ENCODE results near the gene CCN5. TPM values are rescaled to one million over a fixed set of nuclear protein-coding genes. Genes with fewer than 3 reads are reported as not detected.
A peak's percentile ranks its signal among the peaks of the same experiment; 100 is the strongest.
"Not testable (repeated sequence)": the region's sequence is repeated elsewhere in the genome, so short reads cannot be mapped to it uniquely, and the experiment has no call there.

The CCN5 gene
- total RNA-seq, 1 donor from 2014 or later, result 112 TPM

DNA sequence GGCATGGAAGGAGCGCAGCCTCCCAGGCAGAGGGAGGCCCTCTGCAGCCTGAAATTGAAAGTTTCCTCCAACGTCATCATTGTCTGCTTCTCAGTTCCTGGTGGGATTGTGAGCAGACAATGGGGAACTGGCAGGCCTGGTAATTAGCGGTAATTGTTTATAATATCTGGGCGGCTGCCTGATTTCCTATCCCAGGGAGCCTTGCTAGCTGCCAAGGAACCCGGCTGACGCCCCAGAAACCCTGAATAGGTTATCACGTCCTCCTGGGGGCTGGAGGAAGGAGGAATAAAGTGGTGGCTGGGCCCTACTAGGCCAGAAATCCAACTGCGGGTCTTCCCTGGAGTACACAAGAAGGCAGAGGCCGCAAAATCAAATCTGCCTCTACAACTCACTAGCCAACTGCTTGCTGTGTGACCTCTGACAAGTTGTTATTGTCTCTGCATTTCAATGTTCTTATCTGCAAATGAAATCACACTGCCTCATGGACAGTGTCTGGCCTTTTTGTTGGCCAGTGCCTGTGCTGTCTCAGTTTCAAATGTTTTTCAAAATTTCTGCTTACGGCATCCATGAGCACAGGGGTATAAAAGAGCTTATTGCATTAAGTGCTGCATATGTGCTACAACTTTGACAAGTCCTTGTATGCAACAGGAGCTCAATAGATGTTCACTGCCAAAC, 47.4 kb downstream of the CCN5 start:
- ATAC-seq (peak; percentile 35), DNase-seq (no peak)
- TF ChIP-seq, protein P1, sequence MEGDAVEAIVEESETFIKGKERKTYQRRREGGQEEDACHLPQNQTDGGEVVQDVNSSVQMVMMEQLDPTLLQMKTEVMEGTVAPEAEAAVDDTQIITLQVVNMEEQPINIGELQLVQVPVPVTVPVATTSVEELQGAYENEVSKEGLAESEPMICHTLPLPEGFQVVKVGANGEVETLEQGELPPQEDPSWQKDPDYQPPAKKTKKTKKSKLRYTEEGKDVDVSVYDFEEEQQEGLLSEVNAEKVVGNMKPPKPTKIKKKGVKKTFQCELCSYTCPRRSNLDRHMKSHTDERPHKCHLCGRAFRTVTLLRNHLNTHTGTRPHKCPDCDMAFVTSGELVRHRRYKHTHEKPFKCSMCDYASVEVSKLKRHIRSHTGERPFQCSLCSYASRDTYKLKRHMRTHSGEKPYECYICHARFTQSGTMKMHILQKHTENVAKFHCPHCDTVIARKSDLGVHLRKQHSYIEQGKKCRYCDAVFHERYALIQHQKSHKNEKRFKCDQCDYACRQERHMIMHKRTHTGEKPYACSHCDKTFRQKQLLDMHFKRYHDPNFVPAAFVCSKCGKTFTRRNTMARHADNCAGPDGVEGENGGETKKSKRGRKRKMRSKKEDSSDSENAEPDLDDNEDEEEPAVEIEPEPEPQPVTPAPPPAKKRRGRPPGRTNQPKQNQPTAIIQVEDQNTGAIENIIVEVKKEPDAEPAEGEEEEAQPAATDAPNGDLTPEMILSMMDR (IDR thresholded peaks at IDR 0.05), result no peak
- intact Hi-C loops (cut with DNase I), result no loop called here
- Histone ChIP-seq H3K9me3 (no peaks in the 10 kb centered on the region), H3K27ac (peak overlapping the region; percentile 60), H3K4me1 (no peaks in the 10 kb centered on the region), H3K36me3 (no peaks in the 10 kb centered on the region), H3K4me3 (no peak overlapping the region), H3K27me3 (peaks cover 9% of the 10 kb centered on the region)

DNA sequence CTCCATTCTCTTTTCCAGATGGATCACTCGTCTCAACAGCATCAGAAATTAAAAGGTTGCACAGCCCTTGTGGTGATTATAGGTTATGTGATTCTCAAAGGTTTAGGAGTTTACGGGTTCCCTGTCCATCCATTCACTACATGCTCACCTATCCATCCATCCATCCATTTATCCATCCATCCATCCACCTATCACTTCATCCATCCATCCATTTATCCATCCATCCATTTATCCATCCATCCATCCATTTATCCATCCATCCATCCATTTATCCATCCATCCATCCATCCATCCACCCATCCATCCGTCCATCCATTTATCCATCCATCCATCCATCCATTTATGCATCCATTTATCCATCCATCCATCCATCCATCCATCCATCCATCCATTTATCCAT, 48.6 kb downstream of the CCN5 start:
- H3K9me3 ChIP-seq; H3K27me3 ChIP-seq; H3K4me1 ChIP-seq; ATAC-seq; H3K36me3 ChIP-seq; DNase-seq; H3K4me3 ChIP-seq; intact Hi-C loops (cut with DNase I); H3K27ac ChIP-seq: not testable (repeated sequence)

DNA sequence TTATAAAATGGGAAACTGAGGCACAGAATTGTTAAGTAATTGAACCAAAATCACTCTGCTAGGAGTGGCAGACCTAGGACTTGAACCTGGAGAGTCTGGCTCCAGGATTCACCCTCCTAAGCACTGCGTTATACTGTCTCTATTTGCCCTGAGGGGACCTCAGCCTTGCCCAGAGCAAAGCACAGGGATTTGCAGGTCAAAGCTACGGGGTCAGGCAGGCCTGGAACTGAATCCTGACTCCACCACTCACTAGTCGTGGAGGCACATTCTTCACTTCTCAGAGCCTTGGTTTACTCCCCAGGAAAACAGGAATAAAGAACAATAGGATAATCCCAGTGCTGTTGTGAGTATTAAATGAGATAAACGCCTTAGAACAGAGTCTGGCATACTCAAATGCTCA, 49.9 kb downstream of the CCN5 start:
- Histone ChIP-seq H3K4me3 (no peak overlapping the region), H3K4me1 (no peaks in the 10 kb centered on the region), H3K27me3 (peaks cover 5% of the 10 kb centered on the region), H3K27ac (no peak overlapping the region), H3K9me3 (no peaks in the 10 kb centered on the region), H3K36me3 (no peaks in the 10 kb centered on the region)
- DNase-seq, result no peak
- no peak for ATAC-seq
- TF ChIP-seq, protein P1 (IDR thresholded peaks at IDR 0.05), result no peak
- intact Hi-C loops (cut with DNase I), result no loop called here

DNA sequence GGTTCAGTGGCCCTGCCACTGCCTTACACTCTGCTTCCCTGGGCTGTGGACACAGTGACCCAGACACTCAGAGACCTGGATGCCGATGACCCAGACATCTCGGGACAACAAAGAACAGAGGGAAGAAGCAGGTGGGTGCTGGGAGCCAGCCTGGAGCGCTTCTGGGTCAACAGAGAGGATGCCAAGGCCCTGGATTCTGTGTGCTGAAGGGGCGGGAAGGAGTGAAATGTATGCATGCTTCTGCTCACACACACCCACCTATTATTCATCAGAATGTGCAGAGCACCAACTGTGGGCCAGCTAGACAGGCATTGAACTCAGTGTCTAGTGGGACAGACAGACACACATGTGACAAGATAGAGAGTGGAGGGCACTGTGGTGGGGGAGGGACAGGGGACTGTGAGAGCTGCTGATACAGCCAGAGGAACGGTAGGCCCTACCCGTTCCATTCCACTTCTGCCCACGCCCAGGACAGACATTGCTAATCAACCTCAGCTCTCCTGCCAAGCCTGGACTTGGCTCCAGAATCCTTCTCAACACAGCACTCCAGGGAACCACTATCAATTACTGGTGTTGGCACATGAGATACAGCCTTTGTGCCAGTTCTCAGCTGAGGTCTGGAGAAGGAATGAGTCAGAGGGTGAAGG, 50.7 kb downstream of the CCN5 start:
- intact Hi-C loops (cut with DNase I), result no loop called here
- Histone ChIP-seq H3K4me1 (no peaks in the 10 kb centered on the region), H3K27me3 (peaks cover 5% of the 10 kb centered on the region), H3K27ac (no peak overlapping the region), H3K36me3 (no peaks in the 10 kb centered on the region), H3K9me3 (no peaks in the 10 kb centered on the region), H3K4me3 (no peak overlapping the region)
- TF ChIP-seq, protein P1 (IDR thresholded peaks at IDR 0.05), result no peak
- ATAC-seq (peak; percentile 38), DNase-seq (no peak)

DNA sequence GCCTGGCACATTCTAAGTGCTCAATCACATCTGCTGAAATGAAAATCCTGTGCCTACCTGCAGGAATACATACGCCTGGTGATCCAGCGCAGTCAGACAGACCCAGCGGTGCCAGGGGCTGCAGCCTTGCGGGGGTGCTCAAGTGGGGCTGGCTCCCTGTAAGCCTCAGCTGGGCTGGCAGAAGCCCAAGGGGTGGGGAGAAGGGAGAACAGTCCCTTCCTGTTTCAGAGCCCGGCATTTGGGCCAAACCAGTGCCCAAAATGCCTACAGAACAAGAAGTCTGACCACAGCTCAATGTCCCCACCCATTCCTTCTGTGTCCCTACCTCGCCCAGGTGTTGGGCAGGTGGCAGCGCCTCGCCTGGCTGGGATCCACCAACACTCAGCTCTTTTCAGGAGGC, 53.1 kb downstream of the CCN5 start:
- no peak overlapping the region for H3K4me3 ChIP-seq
- ATAC-seq (no peak), DNase-seq (no peak)
- H3K36me3 ChIP-seq, result no peaks in the 10 kb centered on the region
- no peaks in the 10 kb centered on the region for H3K9me3 ChIP-seq
- H3K4me1 ChIP-seq, result no peaks in the 10 kb centered on the region
- TF ChIP-seq, protein P1 (IDR thresholded peaks at IDR 0.05), result no peak
- intact Hi-C loops (cut with DNase I), result no loop called here
- H3K27ac ChIP-seq, result no peak overlapping the region
- H3K27me3 ChIP-seq, result peaks cover 5% of the 10 kb centered on the region

DNA sequence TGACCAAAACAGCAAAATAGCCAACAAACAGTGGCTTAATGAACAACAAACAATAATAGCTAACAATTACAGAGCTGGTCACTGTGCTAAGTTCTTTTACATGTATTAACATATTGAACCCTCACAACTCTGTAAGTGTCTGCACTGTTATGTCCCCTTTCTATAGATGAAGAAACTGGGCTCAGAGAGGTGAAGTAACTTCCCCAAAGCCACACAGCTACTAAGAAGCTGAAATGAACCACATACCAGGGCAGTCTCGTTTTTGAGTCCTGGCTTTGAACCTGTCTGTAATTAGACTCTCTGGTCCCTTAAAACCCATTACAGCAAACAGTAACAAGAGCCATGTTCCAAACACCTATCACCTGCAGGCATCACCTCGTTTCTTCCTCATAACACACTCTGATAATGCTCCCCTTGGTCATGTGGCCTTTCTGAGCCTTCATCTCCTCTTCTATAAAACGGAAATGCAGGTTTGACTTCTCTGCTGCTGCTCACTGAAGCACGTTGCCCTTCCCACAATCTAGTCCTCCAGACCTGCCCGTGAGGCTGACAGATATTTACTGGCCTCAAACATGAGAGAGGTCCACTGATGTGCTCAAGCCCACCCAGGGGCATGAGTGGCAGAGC, 53.8 kb downstream of the CCN5 start:
- Histone ChIP-seq H3K36me3 (no peaks in the 10 kb centered on the region), H3K27ac (no peak overlapping the region), H3K4me3 (no peak overlapping the region), H3K4me1 (no peaks in the 10 kb centered on the region), H3K27me3 (peaks cover 5% of the 10 kb centered on the region), H3K9me3 (no peaks in the 10 kb centered on the region)
- DNase-seq (no peak), ATAC-seq (no peak)
- TF ChIP-seq, protein P1 (IDR thresholded peaks at IDR 0.05), result no peak
- intact Hi-C loops (cut with DNase I), result no loop called here
